GM04504 (cell line): ENCODE data around the gene GPR61.
A peak's percentile ranks its signal among the peaks of the same experiment; 100 is the strongest.

ENCODE experiments used
- DNase-seq: peaks from one replicate; pipeline ENCODE4 v3.0.0-alpha.2; 2012; ENCODE audit warnings: low read depth

The GPR61 gene

GRCh38 chr1:109570414-109570813 is 30.7 kb downstream of the GPR61 start:
- no peak for DNase-seq

- DNase-seq, result no peak
These were observed 34.1 kb downstream of the GPR61 start for GRCh38 chr1:109573785-109574184.

DNA sequence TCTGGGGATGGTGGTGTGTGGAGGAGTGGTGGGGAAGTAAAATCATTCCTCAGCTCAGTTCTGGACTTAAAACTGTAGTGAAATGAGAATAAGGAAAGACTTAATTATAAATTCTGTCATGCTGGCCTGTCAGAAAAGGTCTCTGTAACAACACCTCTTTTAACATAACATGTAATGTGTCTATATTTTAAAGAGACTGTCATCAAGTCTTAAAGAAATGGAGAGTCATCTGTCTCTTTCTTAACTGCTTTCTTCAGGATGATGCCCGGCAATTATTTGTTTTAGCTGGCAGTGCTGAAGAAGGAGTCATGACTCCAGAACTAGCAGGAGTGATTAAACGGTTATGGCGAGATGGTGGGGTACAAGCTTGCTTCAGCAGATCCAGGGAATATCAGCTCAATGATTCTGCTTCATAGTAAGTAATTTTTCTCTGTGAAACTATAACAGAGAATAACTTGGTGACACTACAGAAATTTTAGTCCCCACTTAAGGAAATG is 39.3 kb downstream of the GPR61 start:
- DNase-seq, result no peak

GRCh38 chr1:109579491-109579890 is 39.8 kb downstream of the GPR61 start:
- DNase-seq, result peak; percentile 20

- DNase-seq, result no peak
These were observed 42.3 kb downstream of the GPR61 start for GRCh38 chr1:109582021-109582420.

- no peak for DNase-seq
These were observed 45.1 kb downstream of the GPR61 start for GRCh38 chr1:109584766-109585165.

- DNase-seq, result no peak
These were observed 46.4 kb downstream of the GPR61 start for GRCh38 chr1:109586055-109586454.

DNA sequence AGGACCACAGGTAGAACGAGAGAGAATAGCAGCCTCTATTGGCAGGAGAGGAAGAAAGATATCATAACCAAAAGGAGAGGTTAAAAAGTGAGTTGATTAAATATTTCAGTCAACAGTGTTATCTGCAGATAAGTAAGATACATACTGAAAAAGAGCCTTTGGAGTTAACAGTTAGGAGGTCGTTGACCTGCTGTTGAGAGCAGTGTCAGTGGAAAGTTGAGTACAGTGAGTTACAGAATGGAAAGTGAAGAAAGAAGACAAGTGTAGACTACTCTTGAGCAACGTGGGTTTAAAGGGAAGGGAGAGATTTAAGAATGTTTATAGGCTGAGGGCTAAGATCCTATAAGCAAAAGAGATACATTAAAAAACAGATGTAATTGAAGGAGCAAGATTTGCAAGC is 49.5 kb downstream of the GPR61 start:
- no peak for DNase-seq

- DNase-seq, result no peak
These were observed 50.0 kb downstream of the GPR61 start for GRCh38 chr1:109589679-109590078.

- DNase-seq, result no peak
These were observed 53.2 kb downstream of the GPR61 start for GRCh38 chr1:109592916-109593315.

- no peak for DNase-seq
These were observed 55.9 kb downstream of the GPR61 start for GRCh38 chr1:109595531-109595930.
